NCI-H2196 (cell line): ENCODE measurements around the gene DBX1.
A peak's percentile ranks its signal among the peaks of the same experiment; 100 is the strongest.
"Not testable (repeated sequence)": the region's sequence is repeated elsewhere in the genome, so short reads cannot be mapped to it uniquely, and the experiment has no call there.

Experiments
- DNase-seq: peaks from one replicate; lab custom pipeline; 2025; ENCODE audit not compliant: unreplicated experiment; lab: John Stamatoyannopoulos, UW

DBX1 gene

GRCh38 chr11:20161923-20162744 lies 1.9 kb upstream of the DBX1 start:
- DNase-seq = no peak

GRCh38 chr11:20161230-20161918 lies 1.1 kb upstream of the DBX1 start:
- no peak for DNase-seq

GRCh38 chr11:20159466-20160381 lies 551 bp downstream of the DBX1 start:
- DNase-seq = no peak

- no peak for DNase-seq
These were observed 1.5 kb downstream of the DBX1 start for GRCh38 chr11:20158597-20159257.

GRCh38 chr11:20157728-20158127 lies 2.5 kb downstream of the DBX1 start:
- DNase-seq = no peak

- no peak for DNase-seq
These were observed 3.2 kb downstream of the DBX1 start for GRCh38 chr11:20156876-20157613.

DNA sequence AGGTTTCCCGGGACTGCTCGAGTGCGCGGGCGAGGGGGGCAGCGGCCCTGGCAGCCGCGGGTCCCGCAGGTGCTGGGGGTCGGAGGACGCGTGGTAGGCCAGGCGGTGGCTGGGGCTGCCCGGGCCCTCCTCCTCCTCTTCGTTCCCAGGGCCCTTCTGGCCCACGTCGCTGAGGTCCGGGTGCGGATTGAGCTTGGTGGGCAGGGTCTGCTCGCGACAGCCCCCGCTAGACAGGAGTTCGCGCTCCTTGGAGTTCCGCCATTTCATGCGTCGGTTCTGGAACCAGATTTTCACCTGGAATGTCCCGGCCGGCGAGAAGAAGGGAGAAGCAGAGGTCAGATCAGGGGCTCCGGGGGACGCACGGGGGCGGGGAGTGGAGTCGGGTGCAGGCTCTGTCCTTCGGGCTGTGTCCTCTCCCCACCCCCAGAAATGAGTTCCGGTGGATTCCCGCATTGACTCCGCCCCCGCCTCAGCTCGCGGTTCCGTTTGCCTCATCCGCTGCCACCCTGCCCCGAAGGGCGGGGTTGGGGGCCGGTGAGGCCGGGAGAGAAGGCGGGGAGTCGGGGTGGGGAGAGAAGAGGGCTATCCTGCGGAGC lies 3.9 kb downstream of the DBX1 start:
- DNase-seq = peak; percentile 81

DNA sequence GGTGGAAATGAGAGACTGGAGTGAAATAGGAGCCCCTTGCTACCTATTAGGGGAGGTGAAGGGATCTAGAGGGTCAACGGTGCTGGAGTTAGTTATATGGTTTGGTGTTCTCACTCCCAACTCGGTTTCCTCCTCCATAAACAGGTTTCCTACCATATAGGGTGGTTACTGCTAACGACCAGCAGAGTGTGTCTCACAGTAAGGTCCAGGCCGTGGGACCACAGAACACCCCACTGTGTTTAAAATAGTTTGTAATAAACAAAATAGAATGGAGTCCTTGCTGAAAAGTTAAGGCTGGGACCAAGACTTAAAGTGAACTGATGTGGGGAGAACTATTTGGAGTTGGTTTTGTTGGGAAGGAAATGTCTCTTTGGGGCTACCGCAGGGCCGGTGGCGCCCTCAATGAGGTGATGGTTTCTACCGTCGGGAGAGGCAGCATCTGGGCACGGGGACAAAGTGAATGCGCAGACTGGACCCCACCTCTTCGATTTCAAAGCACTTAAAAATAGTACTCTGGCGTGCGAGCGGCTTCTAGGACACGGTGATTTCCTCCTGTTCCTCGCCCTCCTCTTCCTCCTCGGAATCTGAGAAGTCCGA lies 4.5 kb downstream of the DBX1 start:
- no peak for DNase-seq

DNA sequence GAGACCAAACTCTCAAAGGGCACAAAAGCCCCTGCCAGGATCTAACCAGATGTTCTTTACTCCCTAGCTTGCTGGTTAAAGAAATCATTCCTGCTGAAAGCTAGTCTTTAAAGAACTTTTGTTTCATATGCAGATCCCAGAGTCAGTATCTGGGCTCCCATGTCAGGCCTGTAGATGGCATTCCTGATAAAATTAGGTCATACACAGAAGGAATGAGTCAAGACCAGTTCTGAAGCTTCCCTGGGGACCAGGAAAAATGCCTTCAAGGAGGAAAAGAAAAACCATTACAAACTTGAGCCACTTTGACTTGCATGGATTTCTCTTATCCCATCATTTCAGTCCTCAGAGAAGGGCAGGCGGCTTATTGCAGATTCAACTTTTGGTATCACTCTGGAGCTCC lies 5.9 kb downstream of the DBX1 start:
- DNase-seq = no peak

GRCh38 chr11:20138707-20139106 lies 21.6 kb downstream of the DBX1 start:
- no peak for DNase-seq

GRCh38 chr11:20137637-20138036 lies 22.6 kb downstream of the DBX1 start:
- no peak for DNase-seq

DNA sequence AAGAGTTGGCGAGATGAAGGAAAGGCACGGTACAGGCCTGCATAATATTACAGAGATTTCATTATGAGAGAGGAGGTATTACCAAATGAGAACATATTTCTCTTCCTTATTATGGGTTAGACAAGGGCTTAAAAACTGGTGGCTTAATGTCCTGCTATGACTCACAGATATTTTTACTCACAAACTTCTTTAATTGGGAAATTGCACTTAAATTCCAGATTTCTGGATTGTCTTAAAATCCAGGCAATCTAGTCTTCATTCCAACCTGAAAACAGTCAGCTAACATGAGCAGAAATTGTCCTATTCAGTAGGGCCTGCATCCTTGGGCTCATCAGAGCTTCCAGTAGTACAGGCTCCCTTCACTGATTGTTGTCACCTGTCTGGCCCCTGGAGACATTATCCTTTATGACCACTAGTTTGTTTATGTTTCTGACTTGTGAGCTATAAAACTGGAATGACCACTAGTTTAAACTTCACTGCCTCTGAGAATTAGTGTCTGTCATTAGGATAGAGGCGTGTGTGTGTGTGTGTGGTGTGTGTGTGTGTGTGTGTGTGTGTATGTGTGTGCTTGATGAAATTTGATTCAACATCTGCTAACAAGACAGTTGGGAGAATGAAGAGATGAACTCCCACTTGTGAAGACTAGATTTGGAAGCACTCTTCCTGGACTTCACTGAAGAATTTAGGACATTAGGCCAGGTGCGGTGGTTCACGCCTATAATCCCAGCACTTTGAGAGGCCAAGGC lies 25.1 kb downstream of the DBX1 start:
- DNase-seq = no peak

DNA sequence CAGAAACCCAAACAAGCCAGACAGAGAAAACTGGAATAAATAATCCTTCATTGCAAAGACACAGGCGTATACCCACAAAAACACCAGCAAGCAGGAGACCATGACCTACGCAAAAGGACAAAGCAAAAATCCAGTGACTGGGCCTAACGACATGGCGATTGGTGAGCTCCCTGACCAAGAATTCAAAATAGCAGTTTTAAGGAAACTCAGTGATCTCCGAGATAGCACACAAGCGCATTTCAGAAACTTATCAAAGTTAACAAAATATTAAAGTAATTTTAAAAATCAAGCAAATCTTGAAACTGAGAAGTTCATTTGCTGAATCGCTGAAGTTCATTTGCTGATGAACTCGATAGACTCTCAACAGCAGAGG lies 27.6 kb downstream of the DBX1 start:
- DNase-seq = no peak

DNA sequence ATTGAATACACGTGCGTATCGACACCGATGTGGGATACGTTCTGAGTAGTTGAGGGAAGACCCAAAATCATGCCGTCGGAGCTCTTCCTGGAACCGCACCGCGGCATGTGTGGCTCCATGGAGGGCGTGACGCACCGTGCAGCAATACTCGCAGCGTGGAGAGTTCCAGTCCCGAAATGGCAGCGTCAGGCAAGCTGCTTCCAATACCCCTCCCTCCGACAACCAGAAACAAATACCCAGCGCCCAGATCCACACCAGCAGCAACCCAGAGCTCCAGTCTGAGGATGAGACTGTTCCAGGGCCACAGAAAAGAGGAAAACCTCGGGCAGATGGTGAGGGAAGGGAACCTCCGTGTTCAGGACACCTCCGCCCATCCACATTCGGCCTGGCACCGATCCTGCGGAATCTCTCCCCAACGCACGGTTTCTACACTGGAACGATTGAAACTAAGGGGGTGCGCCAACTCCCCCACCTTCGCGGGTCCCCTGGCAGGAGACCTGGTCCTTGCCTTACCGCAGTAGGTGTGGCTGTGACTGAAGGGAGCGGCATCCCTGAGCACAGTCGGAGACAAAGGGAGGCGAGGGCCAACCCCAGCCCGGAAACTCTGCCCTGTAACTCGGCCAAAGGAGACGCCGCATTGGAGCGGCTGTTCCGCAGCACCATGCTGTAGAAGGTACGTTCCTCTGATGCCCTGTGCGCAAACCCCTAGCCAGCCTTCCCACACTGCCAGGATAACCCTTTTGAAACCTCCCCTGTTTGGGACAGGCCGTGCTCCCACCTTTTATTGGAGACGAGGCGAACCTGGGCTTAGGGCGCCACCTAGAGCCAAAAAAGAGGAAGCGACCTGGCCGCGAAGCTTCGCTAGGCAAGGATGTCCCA lies 28.2 kb downstream of the DBX1 start:
- no peak for DNase-seq

DNA sequence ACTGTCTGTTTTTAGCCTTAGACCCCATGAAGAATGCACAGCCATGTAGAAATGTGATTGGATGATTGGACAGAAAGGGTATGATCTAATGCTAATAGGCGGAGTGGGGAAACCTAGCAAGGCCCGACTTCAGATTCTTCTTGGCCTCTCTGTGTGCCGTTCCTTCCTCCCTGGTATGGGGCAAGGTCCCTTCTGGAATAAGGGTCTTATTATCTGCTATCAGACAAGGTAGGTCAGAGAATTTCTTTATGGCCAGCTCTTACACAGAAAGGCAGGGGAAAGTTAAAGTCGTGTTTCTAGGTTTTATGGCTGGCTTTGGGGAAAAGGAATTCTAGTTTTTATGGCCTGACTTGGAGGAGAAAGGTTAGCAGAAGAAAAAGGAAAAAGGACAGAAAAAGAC lies 30.6 kb downstream of the DBX1 start:
- DNase-seq = no peak

DNA sequence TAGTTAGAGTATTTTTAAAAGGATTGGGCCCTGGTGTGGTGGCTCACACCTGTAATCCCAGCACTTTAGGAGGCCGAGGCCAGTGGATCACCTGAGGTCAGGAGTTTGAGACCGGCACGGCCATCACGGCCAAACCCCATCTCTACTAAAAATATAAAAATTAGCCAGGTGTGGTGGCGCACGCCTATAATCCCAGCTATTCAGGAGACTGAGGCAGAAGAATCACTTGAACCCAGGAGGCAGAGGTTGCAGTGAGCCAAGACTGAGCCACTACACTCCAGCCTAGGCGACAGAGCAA lies 31.8 kb downstream of the DBX1 start:
- DNase-seq = not testable (repeated sequence)

DNA sequence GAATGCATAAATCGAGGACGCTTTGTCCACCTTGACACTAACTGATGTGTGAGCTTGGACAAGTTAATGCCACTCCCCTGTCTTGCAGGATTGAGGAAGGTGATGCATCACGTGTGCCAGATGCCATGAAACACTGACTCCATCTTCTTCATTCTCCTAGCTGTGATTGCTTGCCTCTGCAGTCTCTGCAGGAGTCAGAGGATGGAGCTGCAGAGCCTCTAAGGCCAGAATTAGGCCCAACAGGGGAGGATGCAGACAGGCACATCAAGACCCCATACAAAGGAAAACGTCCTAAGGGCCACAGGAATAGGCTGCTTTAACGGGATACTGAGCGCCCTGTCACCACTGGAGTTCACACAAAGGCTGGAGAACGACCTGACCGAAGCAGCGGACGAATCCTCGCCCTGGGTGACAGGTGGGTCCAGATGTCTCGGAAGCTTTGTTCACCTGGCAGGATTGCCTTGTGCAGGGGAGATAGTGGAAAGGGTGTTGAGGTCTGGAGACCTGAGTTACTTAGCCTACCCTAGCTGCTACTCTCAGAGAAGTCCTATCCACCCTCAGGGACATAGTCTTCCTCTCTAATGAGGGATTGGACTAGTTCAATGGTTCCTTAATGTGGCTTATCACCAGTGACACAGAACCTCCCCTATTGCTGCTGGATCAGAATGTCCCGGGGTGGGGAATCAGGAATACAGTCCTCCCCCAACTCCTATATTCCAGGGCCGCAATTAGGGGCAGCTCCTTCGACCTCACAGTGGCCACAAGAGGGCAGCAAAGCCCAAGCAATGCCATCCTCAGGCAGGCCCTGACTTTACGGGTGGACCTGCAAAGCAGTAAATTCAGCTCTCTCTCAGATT lies 32.4 kb downstream of the DBX1 start:
- peak; percentile 80 for DNase-seq
